GM19324 (cell line): Measurements from ENCODE around the gene IGSF1.
A peak's percentile ranks its signal among the peaks of the same experiment; 100 is the strongest.

Source experiments
- ATAC-seq: cut with Tn5 transposase; IDR thresholded peaks from one replicate; pipeline ENCODE4 v1.9.1; 2021; ENCODE audit warnings: mild to moderate bottlenecking, moderate library complexity; ENCODE audit not compliant: unreplicated experiment, low FRiP score

The IGSF1 gene, protein sequence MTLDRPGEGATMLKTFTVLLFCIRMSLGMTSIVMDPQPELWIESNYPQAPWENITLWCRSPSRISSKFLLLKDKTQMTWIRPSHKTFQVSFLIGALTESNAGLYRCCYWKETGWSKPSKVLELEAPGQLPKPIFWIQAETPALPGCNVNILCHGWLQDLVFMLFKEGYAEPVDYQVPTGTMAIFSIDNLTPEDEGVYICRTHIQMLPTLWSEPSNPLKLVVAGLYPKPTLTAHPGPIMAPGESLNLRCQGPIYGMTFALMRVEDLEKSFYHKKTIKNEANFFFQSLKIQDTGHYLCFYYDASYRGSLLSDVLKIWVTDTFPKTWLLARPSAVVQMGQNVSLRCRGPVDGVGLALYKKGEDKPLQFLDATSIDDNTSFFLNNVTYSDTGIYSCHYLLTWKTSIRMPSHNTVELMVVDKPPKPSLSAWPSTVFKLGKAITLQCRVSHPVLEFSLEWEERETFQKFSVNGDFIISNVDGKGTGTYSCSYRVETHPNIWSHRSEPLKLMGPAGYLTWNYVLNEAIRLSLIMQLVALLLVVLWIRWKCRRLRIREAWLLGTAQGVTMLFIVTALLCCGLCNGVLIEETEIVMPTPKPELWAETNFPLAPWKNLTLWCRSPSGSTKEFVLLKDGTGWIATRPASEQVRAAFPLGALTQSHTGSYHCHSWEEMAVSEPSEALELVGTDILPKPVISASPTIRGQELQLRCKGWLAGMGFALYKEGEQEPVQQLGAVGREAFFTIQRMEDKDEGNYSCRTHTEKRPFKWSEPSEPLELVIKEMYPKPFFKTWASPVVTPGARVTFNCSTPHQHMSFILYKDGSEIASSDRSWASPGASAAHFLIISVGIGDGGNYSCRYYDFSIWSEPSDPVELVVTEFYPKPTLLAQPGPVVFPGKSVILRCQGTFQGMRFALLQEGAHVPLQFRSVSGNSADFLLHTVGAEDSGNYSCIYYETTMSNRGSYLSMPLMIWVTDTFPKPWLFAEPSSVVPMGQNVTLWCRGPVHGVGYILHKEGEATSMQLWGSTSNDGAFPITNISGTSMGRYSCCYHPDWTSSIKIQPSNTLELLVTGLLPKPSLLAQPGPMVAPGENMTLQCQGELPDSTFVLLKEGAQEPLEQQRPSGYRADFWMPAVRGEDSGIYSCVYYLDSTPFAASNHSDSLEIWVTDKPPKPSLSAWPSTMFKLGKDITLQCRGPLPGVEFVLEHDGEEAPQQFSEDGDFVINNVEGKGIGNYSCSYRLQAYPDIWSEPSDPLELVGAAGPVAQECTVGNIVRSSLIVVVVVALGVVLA (N-terminal part only)

DNA sequence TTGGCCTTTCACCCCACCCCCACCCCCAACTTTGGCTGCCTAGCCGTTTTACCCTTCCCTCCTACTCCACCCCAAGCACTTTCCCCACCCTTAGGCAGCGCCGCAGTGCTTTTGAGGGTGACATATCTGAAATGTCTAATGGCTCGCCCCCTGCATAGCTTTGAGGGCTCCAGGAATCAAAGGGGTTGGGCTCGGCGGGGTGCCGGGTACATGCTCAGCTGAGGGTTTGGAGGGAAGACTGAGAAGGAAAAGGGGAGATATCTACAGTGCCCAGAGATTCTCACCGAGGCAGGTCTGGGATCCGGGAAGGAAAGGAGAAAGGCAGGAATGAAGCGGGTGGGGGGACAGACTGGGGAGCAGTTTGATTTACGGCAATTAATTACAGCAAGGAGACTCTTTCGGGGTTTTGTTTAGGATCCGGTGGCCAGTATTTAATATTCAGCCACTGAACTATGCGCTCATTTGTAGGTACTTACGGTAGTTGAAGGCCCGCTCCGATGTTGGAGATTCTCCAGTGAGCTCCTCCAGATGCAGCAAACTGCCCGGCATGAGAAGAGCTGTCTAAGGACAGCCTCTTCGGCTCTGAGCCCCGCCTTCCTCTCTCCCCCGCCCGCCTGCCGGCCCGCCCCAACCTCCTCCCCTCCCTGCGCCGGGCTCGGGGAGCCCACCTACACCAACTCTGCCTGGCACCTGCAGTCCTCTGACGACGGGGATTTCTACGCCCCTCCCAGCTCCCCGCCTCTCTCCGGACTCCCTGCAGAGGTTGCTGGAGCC, at the start of gene IGSF1:
TSS of gene IGSF1 (minus strand) at position 569 of the 774 bp plus-strand sequence. CDS start 2,632 bp downstream, outside the sequence.
- peak; percentile 82 for ATAC-seq

DNA sequence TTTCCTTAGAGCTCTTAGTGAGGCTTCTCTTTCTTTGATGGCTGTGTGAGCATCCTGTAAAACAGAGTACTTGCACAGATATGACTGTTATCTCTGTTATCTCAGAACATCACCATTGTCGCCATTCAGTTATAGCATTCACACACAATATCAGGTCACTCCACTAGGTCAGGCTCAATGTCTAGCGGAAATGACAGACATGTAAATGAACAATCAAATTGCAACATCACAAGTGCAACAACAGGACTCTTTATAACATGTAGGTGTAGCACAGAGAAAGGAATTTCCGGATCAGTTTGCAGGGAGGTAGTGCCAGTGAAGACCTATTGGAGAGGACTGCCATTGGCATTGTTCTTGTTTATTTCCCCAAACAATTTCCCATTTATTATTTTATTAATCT, 43.2 kb upstream of the IGSF1 start:
- no peak for ATAC-seq

DNA sequence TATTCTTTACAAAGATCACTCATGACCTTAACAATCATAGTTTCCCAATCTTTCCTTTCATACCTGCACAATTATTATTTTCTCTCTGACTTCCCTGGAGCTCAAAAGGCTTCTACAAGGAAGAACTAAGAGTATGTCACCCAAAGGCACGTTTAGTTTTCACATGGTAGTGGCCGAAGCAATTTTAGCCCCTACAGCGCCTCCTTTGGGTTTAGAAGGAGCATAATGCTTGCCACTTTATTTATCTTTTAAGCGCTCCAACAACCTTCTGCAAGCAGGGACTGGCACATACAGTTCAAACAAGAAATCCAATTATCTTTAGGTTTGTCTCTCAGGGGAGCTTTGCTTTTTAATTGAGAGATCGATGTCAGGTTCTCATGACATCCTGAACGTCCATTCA, 42.0 kb upstream of the IGSF1 start:
- ATAC-seq, result no peak

DNA sequence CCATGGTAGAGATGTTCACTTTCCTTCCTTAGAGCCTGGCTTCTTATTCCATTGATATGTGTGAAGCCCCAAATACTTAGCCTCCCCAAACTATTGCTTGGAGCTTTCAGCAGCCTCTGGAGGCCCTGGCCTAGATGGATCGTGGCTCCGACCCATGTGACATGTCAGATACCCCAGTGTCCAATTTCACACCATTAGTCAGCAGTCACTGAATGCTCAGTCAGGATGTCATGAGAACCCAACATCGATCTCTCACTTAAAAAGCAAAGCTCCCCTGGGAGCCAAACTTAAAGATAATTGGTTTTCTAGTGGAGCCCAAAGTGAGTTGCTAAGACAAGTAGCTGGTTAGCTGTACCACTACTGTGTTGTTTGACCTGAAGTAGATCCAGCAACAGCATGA, 41.6 kb upstream of the IGSF1 start:
- ATAC-seq, result no peak

DNA sequence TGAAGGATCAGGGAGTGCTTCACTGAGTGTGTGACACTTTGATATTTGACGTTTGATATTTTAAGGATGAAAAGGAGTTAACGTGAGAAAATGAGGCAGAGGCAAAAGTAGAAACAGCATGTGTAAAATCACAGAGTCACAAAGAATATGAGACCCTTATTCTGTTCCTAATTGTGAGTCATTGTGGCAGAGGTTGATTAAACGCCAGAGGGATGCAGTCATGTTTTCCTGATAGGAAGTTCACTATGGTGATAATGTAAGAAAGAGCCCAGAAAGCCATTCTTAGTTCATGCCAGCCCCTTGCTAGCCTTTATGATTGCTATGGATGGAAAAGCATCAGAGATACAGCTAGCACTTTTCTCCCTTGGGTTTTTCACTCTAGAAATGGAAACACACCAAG, 33.5 kb upstream of the IGSF1 start:
- no peak for ATAC-seq

DNA sequence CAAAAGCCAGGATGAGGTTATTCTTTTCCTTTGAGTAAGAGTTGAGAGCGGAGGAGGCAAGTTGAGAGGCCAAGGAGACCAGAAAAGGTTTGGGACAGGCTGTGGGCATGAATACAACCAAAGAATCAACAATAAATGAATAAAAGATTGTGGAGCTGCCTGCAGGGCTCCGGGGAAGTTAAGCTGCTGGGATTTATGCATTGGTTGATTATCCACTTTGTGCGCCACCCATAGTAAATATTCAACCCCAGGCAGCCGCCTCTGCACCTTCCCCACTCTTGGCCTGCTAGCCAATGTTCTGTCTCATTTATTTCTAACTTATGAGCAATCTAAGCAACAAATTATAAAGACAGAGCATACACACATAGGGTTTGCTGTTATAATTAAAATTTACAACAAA, 28.2 kb upstream of the IGSF1 start:
- no peak for ATAC-seq

DNA sequence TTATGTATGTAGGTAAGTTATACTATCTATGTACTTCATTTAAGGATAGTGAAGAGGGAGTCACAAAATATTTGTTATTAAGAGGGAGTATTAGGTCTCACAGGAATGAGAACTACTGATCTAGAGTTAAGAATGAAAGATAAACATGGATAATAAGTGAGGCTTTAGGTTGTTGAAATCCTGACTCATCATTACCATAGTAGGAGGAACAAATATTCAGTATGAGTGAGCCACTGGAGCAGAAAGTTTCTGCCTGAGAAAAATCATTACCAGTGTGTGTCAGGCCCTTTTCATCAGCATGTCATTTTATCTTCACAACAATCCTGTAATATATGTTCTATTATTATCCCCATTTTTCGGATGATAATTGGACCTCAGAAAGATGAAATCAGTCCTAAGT, 27.2 kb upstream of the IGSF1 start:
- no peak for ATAC-seq

DNA sequence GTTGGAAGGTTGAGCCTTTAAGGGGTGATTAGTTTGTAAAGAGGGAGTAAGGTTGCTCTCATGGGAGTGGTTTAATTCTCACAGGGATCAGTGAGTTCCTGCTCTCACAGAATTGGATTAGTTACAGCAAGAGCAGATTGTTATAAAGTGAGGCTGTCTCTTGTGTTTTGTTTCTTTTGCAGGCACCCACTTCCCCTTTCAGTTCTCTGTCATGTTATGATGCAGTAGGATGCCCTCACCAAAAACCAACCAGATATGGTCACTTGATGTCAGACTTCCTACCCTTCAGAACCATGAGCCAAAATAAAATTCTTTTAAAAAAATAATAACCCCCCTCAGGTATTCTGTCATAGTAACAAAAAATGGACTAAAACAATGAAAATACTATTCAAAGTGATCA, 19.9 kb upstream of the IGSF1 start:
- no peak for ATAC-seq

DNA sequence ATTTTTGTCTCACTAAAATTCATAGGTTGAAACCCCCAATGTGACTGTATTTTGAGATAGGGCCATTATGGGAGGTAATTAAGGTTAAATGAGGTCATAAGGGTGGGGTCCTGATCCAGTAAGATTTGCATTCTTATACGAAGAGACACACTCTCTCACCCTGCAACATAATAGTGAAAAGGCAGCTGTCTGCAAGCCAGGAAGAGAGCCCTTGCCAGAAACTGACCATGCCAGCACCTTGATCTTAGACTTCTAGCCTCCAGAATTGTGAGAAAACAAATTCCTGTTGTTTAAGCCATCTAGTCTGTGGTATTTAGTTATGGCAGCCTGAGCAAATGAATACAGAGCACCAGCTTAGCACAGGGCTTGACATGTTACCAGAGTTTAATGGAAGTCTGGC, 17.5 kb upstream of the IGSF1 start:
- no peak for ATAC-seq

DNA sequence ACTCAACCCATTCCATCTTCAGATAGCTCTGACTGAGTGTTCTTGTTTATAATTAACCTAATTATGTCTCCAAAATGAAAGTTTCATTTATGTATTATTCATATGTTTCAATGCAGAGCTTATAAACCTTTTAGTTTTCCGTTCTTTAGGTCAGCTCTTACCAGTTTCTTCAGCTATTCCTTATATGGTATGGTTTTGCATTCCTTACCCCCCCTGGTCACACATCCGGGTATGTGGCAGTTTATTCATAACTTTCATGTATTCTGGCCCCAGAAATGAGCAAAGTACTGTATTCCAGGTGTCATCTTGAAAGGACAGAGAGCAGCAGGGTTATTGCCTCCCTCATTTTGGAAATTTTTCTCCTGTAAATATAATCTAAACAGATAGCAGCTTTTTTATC, 16.8 kb upstream of the IGSF1 start:
- ATAC-seq, result no peak

DNA sequence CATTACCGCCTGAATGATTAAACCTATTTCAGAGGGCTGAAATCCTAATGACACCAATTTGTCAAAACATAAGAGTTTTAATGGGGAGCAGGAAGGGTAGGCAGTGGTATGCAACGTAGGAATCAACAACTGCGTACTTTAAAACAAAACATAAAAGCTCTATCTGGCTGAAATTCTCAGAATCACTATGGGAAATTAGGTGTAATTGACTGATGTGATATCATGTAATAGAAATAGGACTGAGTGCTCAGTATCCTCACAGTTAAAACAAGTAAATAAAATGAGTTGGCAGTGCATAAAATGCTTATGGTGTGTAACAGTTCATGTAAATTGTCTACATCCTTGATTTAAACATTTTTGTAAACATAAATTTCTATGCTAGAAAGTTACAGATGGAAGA, 13.6 kb upstream of the IGSF1 start:
- no peak for ATAC-seq

DNA sequence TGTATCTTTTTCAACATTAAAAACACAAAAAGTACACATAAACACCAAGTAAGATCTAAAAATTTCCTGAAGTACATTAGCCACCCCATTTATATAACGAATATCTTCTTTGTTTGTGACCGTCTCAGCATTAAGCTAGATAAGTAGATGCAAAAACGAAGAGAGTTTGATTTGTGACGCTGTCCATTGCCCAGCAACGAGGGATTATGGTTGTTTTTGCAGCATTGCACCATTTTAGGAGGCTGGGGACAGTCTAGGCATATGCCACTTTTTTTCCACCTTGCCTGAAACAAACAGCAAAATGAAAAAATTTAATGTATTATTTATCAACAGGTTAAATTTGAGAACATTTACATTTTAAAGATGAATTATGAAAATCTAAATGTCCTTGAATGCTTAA, 12.0 kb upstream of the IGSF1 start:
- ATAC-seq, result no peak

DNA sequence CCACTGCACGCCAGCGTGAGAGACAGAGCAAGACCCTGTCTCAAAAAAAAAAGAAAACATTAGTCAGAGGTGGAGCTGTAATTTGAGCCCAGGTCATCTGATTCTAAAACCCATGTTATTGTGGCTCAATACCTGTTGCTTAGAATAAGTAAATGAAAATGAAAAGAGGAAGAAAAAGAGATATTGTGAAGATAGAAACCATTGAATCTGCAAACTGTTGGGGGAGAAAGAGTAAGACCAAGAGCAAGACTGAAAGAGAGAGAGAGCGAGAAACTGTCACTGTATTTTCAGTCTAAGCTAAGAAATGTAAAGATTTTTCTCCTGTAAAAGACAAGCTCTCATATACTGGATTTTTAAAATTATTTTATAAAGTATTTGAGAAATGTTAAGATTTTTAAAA, 9.7 kb upstream of the IGSF1 start:
- ATAC-seq, result no peak

DNA sequence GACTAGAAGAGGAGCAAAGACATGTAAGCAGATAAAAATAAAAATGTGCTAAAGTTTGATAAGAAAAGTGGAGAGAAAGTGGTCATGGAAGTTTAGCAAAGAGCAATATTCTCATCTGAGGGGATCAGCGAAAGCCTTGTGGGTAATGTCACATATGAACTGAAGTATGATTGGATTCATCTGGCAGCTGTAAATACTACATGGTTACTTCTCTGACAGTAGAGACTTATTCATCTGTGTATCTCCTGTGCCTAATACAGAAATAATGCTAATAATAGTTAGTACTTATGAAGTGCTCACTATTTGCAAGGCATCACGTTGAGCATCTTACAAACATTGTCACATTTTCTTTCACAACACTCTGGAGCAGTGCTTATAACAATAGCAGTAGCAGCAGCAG, 8.9 kb upstream of the IGSF1 start:
- no peak for ATAC-seq

DNA sequence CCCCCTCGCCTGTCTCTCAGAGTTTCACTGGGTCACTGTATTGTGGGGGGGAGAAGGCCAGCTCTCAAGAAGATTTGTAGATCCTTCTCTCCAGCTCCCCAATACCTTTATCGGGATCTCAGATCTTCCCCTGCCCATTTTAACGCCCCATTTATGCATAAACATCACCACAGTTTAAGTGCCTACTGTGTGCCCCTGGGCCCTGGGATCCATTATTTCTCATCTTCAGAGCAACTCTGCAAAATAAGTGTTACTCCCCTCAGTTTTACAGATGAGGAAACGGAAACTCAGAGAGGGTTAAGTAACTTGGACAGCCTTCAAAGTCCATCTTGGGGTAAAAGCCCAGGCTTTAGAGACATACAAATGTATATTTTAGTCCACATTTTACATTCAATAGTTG, 421 bp upstream of the IGSF1 start:
- no peak for ATAC-seq

DNA sequence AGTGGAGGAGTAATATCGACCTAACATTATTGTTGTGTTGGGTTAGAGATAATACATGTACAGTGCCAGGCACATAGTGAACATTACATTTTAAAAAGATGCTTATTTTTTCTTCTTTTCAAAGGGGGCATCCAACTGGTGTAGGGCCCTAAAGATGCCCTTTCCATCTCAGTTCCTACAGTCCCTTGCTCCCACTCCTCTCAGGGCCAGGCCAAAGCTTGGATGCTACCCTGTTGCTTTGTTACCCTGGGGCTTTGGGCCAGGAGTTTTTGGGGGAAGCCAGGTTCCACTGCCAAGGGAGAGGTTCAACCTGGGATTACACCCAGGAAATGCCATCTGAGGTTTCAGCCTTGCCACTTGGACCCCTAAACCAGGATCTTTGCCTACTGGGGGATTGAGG, 918 bp downstream of the IGSF1 start:
- ATAC-seq, result no peak

DNA sequence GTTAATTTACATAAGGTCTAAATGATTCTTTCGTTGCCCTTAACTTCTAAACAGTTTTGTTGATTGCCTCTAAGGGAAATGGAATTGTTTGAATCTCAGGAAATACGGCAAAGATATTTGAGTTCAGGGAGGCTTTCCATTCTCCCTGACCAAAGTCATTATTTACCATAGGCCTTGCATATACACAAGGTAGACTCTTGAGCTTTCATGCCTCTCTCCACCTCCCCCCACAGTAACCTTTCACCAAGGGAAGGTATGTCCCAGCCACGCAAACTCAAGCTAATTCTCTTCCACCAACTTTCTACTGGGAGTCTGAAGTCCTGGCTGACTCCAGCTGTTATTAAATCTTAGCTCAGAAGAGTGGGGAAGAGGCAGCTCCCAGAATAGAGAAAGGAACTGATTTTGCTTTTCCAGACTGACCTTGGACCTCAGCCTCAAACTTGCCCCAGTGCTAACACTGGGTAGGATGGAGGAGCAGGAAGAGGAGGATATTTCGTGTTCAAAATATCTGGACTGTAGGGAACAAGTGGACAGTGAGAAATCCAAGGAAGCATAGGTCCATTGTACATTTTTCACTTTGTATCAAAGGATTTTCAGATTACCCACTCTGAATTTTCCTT, 1.4 kb downstream of the IGSF1 start:
- no peak for ATAC-seq

DNA sequence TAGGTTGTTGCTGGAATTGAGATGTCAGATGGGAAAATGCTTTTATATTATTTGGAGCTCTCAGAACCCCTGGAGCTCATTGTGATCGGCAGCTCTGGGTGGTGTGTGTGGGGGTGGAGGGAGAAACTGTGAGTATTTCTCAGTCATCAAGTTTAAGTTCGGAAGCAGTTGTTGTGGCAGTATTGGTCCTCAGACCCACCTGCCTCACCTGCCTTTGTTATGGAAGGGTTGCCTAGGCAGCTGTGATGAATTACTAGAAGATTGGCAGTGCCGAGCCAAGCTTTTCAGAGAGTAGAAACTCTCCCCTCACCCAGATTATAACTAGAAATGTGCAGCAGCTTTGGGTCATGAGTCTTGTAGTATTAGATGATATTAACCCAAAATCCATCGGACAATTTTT, 9.5 kb downstream of the IGSF1 start:
- ATAC-seq, result no peak

DNA sequence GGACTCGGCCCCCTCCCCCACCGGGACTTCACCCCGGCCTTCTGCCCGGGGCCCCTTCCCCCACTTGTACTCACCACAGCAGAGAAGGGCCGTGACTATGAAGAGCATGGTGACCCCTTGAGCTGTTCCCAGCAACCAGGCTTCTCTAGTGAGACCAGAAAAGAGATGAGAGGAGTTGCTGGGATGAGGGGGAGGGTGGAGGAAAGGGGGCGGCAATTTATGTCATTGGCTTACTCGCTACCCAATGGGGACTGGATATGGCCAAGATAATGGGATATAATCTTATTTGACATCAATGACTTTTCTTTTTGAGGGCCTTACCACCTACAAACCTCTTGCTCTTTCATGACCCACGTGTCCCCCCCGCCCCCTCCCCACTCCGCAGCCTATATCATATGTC, 9.9 kb downstream of the IGSF1 start:
- no peak for ATAC-seq
